Measurements from ENCODE around the gene BDKRB1.

Gene BDKRB1

DNA sequence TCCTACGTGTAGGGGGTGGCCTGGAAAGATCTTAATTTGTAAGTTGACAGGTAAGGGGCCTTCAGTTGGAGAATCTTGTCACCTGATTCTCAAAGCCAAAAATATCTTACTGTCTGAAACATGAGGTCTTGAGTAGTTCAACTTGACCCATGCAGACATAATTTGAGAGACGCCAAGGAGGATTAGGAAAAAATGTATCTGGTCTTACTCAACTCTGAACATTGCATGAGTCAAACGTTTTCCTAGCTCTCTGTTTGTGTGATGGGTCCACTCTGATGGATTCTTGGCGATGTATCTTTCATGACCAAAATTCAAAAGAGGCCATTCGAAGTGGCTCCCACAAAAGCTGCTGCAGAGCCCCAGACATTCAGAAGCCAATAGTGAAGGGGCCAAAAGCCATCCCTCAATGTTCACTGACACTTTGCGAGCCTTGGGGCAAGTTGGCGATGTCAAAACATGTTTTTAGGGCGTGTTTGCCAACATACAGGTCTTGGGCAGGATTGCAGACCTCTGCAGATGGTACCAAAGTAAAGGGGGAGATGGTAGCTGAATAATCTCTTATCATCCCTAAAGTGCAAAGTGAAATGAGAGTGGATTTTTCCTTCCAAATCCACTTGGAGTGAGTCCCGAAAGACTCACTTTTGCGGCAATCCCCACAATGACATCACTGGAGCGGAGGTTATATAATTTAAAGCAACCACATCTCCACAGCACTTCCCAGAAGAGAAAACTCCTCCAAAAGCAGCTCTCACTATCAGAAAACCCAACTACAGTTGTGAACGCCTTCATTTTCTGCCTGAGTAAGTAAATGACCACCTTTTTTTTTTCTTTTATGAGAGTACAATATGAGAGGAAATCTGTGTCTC is at the start of gene BDKRB1:
BDKRB1 (plus strand) TSS at position 710 of the 866 bp plus-strand sequence. CDS start 7,473 bp downstream, outside the sequence.
- DNase-seq (ENCODE audit: low spot score): no peak

DNA sequence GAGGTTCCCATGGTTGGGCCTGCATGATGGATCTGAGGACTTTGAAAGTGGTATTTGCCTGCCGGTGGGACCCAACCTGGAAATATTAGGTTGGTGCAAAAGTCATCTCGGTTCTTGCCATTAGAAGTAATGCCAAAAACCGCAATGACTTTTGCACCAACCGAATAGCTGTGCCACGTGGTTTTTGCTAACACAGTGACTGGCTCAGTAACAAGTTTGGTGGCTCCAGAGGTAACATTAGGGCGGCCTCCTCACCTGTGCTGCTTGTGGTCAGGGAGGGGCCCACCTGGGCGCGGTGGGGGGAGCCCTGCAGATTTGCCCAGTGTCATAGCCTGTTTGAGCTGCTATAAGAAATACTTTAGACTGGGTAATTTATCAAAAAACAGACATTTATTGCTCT is 49.5 kb upstream of the BDKRB1 start:
- no peak for DNase-seq (ENCODE audit: low spot score)

DNA sequence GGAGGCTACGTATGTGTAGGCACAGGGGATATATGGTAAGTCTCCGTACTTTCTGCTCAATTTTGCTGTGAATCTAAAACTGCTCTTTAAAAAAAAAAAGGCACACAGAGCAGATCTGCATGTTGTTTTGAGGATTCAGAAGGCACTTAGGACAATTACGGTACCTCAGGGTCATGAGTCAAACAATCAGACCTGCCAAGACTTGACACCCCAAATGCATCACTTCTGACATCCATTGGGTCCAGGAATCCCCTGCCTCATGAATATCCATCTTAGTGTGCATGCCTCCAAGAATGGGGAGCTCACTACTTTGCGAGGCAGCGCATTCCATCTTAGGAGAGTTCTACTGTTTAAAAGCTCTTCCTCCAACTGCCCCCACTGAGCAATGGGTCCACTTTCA is 48.3 kb upstream of the BDKRB1 start:
- no peak for DNase-seq (ENCODE audit: low spot score)

DNA sequence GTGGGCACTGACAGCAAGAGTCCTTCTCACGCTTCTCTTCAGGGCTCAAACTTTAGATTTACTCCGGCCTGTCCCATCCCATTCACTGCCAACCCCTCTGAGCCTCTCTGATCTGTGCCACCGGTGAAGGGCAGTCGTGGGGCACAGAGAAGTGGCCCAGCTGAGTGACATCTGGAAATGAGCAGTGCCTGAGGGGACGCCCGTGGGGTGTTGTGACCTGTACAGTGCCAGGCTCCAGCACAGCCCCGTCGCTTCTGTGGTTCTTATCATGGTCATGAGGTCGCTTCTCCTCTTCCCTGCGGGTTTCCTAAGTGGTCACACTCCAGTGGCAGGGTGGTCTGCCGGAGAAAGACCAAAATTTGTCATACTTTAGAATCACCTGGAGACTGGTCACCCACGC is 47.3 kb upstream of the BDKRB1 start:
- no peak for DNase-seq (ENCODE audit: low spot score)

- DNase-seq (ENCODE audit: low spot score): no peak
Observed at GRCh38 chr14:96212140-96212539, 43.9 kb upstream of the BDKRB1 start.

DNA sequence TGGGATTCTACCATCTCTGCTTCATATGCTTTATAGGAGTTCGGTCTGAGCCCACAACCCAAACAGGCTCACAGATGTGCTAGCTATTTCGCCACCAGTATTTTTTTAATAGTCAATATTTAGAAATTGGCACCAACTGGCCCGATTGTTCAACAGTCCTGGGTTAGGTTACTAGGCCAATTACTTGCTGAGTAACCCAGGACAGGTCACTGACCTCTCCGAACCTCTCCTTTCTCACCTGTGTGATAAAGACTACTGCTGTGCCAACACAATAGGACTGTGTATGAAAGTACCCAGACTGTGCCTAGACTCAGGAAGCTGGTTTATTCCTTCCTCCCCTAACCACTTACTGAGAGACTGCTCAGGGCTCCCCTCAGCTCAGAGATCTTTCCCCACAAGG is 43.1 kb upstream of the BDKRB1 start:
- no peak for DNase-seq (ENCODE audit: low spot score)

GRCh38 chr14:96213871-96214465 is 42.0 kb upstream of the BDKRB1 start:
- DNase-seq (ENCODE audit: low spot score): no peak

DNA sequence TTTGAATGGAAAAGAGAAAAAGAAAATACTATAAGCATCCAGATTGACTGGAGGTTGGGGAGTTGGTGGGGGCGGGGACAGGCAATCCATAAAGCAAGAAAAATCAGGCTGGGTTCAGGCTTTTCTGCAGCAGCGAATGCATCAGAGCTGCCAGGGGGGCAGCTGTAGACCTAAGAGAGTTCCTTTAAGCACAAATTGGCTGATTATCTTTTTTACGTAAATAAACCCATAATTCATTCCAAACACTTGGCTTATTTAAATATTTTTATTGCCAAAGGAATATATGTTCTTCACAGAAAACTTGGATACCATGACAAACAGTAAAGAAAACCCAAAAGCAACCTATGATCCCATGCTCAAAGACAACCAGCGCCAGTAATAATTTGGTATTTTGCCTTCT is 41.2 kb upstream of the BDKRB1 start:
- no peak for DNase-seq (ENCODE audit: low spot score)

DNA sequence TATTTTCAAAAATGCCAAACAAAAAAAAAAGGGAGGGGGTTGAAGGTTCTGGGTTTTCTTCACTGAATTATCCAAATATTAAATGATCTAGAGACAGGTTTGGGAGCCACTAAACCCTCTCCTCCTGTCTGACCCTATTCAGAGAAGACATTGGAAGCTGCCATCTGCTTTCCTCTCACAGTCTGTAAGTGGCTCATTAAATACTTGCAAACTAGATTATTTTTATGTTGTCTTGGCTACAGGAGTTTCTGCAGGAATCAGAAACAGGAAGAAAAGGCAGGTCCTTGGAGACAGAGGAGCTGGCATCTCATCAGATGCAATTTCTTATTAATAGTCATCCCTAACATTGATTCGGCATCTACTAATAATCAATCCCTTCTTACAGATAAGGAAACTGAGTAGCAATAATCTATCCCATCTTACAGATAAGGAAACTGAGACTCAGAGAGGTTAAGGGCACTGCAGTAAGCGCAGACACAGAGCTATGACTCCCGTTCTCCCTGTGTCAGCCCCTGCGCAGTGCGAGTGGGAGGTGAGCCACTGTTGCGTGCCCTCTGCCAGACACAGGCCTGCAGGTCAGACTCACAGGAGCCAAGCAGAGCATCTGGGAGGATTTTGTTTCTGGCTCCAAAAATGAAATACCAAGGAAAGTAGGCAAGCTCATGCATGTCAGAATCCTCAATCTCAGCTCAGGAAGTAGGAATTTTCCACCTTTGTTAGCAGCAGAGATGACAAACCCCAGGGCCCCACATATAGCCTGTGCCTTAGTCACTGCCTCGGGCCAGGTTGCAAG is 40.4 kb upstream of the BDKRB1 start:
- no peak for DNase-seq (ENCODE audit: low spot score)

DNA sequence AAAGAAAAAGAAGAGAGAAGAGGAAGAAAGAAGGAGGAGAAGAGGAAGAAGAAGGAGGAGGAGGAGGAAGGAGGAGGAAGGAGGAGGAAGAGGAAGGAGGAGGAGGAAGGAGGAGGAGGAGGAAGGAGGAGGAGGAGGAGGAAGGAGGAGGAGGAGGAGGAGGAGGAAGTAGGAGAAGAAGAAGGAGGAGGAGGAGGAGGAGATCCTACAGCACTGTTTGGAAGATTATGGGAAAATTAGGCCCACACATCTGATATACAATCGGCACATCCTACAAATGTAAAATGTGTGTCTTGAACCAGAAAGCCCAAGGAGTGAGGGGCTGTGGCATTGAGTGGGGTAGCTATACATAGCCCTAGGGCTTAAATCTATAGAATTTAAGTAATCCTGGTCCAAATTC is 39.4 kb upstream of the BDKRB1 start:
- DNase-seq (ENCODE audit: low spot score): no peak

- DNase-seq (ENCODE audit: low spot score): no peak
Observed at GRCh38 chr14:96217376-96217913, 38.6 kb upstream of the BDKRB1 start.

DNA sequence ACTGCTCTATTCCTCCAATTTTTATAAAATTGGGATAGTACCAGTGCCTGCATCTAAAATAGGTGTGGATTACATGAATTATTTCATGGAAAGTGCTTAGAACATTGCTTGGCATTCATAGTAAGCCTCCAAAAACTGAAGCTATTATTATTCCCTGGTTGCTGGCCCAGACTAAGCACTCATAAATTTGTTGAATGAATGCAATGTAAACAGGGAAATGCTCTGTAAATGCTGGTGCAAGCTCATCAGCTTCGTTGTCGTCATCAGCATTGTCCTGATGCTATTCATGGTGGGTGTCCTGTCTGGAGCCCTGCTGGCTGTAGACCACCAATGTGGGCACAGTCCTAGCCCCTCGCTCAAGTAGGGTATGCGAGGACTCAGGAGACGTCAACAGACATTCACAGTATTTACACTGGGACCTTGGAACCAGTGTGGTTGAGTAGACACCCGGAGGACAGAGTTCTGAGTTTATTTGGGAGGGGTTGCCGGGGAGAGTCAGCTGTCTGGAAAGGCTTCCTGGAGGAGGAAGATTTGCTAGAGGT is 34.8 kb upstream of the BDKRB1 start:
- DNase-seq (ENCODE audit: low spot score): no peak

GRCh38 chr14:96221841-96222240 is 34.2 kb upstream of the BDKRB1 start:
- no peak for DNase-seq (ENCODE audit: low spot score)

DNA sequence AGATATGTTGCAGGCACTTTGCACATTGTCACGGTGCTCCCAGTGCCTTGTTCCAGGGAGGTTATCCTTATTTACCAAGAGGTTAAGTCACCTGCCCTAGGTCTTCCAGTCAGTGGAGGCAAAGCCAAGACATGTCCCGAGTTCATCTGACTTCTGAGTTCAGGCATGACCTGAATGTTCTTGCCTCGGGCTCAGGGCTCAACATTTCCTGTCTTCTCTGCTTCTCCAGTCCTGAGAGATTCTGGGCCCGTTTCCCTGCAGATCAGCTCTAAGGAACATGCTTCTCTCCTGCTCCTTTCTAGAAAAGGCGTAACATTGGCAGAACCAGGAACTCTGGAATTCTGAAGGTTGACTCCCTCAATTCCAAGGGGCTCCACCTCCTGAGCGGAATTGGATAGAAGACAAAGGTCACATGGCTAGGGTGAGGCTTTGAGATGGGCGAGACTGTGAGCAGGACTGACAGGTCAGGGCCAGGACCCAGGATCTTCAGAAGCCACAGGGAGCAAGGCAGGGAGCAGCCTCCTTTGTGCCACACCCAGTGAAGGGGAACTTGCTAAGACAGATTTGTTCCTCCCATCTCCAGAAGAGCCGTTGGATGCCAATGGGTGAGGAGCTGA is 31.4 kb upstream of the BDKRB1 start:
- no peak for DNase-seq (ENCODE audit: low spot score)

GRCh38 chr14:96225213-96225612 is 30.8 kb upstream of the BDKRB1 start:
- DNase-seq (ENCODE audit: low spot score): no peak

GRCh38 chr14:96225745-96226151 is 30.3 kb upstream of the BDKRB1 start:
- DNase-seq (ENCODE audit: low spot score): peak; percentile 73

DNA sequence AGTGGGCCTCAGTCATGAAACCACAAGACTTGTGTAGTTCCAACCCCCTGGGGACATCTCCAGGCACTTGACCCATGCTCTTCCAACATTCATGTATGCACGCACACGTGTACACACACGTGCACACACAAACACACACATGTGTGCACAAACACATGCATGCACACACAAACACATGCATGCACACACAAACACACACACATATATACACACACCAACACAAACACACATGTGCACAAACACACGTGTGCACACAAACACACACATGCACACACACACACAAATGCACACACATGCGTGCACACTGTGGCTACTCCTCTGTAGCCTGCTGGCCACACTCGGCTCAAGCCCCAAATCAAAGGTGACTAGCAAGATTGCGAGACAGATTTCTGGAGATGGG is 28.6 kb upstream of the BDKRB1 start:
- no peak for DNase-seq (ENCODE audit: low spot score)

- DNase-seq (ENCODE audit: low spot score): no peak
Observed at GRCh38 chr14:96229315-96229714, 26.7 kb upstream of the BDKRB1 start.

GRCh38 chr14:96231056-96231455 is 25.0 kb upstream of the BDKRB1 start:
- DNase-seq (ENCODE audit: low spot score): no peak

- no peak for DNase-seq (ENCODE audit: low spot score)
Observed at GRCh38 chr14:96231526-96232130, 24.4 kb upstream of the BDKRB1 start.

- DNase-seq (ENCODE audit: low spot score): no peak
Observed at GRCh38 chr14:96232506-96232905, 23.5 kb upstream of the BDKRB1 start.

Data from iPS-NIHi11 (cell line).